Hepatocyte (in vitro differentiated cells): ENCODE results near the gene PPP2R1B. TPM values are rescaled to one million over a fixed set of nuclear protein-coding genes. Genes with fewer than 3 reads are reported as not detected.

Experiments used
- DNase-seq: peaks from one replicate; pipeline ENCODE4 v3.0.0-alpha.2; 2016; ENCODE audit warnings: low spot score
- H2AFZ ChIP-seq: fragments of 200-600 bp; sonication (generic); 2 replicates; pipeline ENCODE4 v1.6.0; 2016; ENCODE audit warnings: antibody characterized with exemption, mild to moderate bottlenecking
- H3K27ac ChIP-seq: fragments of 200-600 bp; sonication (generic); 2 replicates; pipeline ENCODE4 v1.5.1; 2016; ENCODE audit warnings: mild to moderate bottlenecking
- H3K27me3 ChIP-seq: fragments of 200-600 bp; sonication (generic); 2 replicates; pipeline ENCODE4 v1.6.1; 2016
- H3K36me3 ChIP-seq: fragments of 200-600 bp; sonication (generic); replicated peaks from 2 replicates; pipeline ENCODE4 v1.5.1; 2016; ENCODE audit warnings: low read depth; ENCODE audit not compliant: insufficient read depth
- H3K4me1 ChIP-seq: fragments of 200-600 bp; sonication (generic); 2 replicates; pipeline ENCODE4 v1.5.1; 2016; ENCODE audit warnings: mild to moderate bottlenecking, moderate library complexity; ENCODE audit not compliant: insufficient read depth
- H3K4me2 ChIP-seq: fragments of 200-600 bp; sonication (generic); 2 replicates; pipeline ENCODE4 v1.6.0; 2016
- H3K4me3 ChIP-seq: fragments of 200-600 bp; sonication (generic); 2 replicates; pipeline ENCODE4 v1.5.1; 2016; ENCODE audit warnings: mild to moderate bottlenecking
- H3K79me2 ChIP-seq: fragments of 200-600 bp; sonication (generic); 2 replicates; pipeline ENCODE4 v1.6.0; 2017; ENCODE audit warnings: mild to moderate bottlenecking
- H3K9me2 ChIP-seq: fragments of 200-600 bp; sonication (generic); replicated peaks from 2 replicates; pipeline ENCODE4 v1.6.0; 2017; ENCODE audit warnings: mild to moderate bottlenecking; ENCODE audit not compliant: insufficient read depth
- H3K9me3 ChIP-seq: fragments of 200-600 bp; sonication (generic); 2 replicates; pipeline ENCODE4 v1.5.1; 2016; ENCODE audit warnings: low read depth, mild to moderate bottlenecking
- H4K20me1 ChIP-seq: fragments of 200-600 bp; sonication (generic); 2 replicates; pipeline ENCODE4 v1.6.0; 2016; ENCODE audit warnings: mild to moderate bottlenecking; ENCODE audit not compliant: insufficient read depth, poor library complexity, severe bottlenecking
- EZH2 ChIP-seq: fragments of 200-600 bp; sonication (generic); IDR thresholded peaks from 2 replicates; pipeline ENCODE4 v1.6.1; 2016; ENCODE audit warnings: antibody characterized with exemption, mild to moderate bottlenecking, borderline replicate concordance
- EZH2phosphoT487 ChIP-seq: fragments of 200-600 bp; sonication (generic); IDR thresholded peaks from one replicate; pipeline ENCODE4 v1.6.1; 2018; ENCODE audit warnings: antibody characterized with exemption, mild to moderate bottlenecking, low read depth, moderate library complexity; ENCODE audit not compliant: unreplicated experiment, severe bottlenecking
- WGBS: methylation state at CpG from one replicate; pipeline ENCODE4 v1.1.6; 2016; ENCODE audit warnings: low lambda C conversion rate; ENCODE audit errors: missing lambda C conversion rate; 5-methylcytosine and 5-hydroxymethylcytosine counted together
- polyA plus RNA-seq: library from polyadenylated mRNA; unstranded; fragments of >200 nt; fragmentation: Nextera tagmentation; extraction: Ambion mirVana; gene quantifications from 2 replicates; pipeline ENCODE4 v1.2.1, GENCODE V29; 2016
- total RNA-seq: library from RNA; depleted of rRNA; stranded (reverse); fragments of >200 nt; gene quantifications from 2 replicates; pipeline ENCODE4 v1.2.3, GENCODE V29; 2014
- TF ChIP-seq, protein P1 (sequence below): fragments of 200-600 bp; sonication (generic); IDR thresholded peaks from 2 replicates; pipeline ENCODE4 v1.5.1; 2016; ENCODE audit warnings: antibody characterized with exemption, mild to moderate bottlenecking; ENCODE audit not compliant: poor library complexity

Gene PPP2R1B
- total and polyA plus RNA-seq, 2 experiments from 2014 or later = 25.3 to 41.0 TPM

- Histone ChIP-seq H3K4me3 (no peak overlapping the region), H3K27me3 (no peaks in the 10 kb centered on the region), H3K9me2 (no peaks in the 10 kb centered on the region), H3K4me2 (no peak overlapping the region), H4K20me1 (no peaks in the 10 kb centered on the region), H3K36me3 (peaks cover 3% of the 10 kb centered on the region), H2AFZ (no peak overlapping the region), H3K79me2 (peaks cover 6% of the 10 kb centered on the region), H3K9me3 (no peaks in the 10 kb centered on the region), H3K4me1 (no peaks in the 10 kb centered on the region), H3K27ac (peak overlapping the region; percentile 34)
- 94% methylated on average over 5 of the region's 5 CpGs for WGBS
- DNase-seq = no peak
- TF ChIP-seq EZH2phosphoT487 = no peak
- no peak for TF ChIP-seq EZH2
- TF ChIP-seq, protein P1, sequence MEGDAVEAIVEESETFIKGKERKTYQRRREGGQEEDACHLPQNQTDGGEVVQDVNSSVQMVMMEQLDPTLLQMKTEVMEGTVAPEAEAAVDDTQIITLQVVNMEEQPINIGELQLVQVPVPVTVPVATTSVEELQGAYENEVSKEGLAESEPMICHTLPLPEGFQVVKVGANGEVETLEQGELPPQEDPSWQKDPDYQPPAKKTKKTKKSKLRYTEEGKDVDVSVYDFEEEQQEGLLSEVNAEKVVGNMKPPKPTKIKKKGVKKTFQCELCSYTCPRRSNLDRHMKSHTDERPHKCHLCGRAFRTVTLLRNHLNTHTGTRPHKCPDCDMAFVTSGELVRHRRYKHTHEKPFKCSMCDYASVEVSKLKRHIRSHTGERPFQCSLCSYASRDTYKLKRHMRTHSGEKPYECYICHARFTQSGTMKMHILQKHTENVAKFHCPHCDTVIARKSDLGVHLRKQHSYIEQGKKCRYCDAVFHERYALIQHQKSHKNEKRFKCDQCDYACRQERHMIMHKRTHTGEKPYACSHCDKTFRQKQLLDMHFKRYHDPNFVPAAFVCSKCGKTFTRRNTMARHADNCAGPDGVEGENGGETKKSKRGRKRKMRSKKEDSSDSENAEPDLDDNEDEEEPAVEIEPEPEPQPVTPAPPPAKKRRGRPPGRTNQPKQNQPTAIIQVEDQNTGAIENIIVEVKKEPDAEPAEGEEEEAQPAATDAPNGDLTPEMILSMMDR = no peak
Measured at GRCh38 chr11:111707691-111708067, 58.5 kb downstream of the PPP2R1B start.

DNA sequence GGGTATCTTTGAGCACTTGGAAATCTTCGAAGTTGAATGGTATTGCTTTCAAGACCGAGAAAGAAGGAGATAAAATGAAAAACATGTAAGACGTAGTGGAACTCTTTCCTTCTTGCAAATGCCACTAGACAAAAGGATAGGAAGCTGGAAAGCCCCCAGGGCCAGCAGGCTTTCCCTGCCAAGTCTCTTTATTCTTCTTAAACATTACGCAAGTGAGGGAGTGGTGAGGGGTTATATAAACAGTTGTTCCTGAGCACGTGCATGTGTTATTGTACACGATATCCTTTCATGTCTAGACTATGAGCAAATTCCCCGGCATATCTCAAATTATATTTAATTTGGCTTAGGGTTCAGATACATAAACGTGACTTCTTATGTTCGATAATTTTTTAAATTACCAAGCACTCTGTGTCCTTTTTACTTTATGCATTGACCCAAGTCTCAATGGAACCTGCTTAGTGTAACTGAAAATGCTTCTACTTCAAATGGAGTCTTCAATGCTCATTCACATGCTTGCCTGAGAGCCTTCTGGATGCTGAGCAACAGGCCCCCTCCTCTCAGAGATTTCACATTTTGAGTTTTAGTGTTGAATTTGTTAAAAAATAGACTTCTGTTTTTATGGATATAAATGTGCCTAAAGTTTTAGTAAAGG lies 59.0 kb downstream of the PPP2R1B start:
- peaks cover 3% of the 10 kb centered on the region for H3K36me3 ChIP-seq
- no peaks in the 10 kb centered on the region for H3K4me1 ChIP-seq
- TF ChIP-seq EZH2phosphoT487 (no peak), EZH2 (no peak)
- TF ChIP-seq, protein P1 = no peak
- no peaks in the 10 kb centered on the region for H3K27me3 ChIP-seq
- no peak overlapping the region for H3K4me3 ChIP-seq
- H3K79me2 ChIP-seq = peaks cover 6% of the 10 kb centered on the region
- H3K27ac ChIP-seq = peak overlapping the region; percentile 53
- no peak overlapping the region for H2AFZ ChIP-seq
- no peak overlapping the region for H3K4me2 ChIP-seq
- peak; percentile 62 for DNase-seq
- H4K20me1 ChIP-seq = no peaks in the 10 kb centered on the region
- H3K9me3 ChIP-seq = no peaks in the 10 kb centered on the region
- WGBS = 38% methylated on average over 9 of the region's 9 CpGs
- no peaks in the 10 kb centered on the region for H3K9me2 ChIP-seq

DNA sequence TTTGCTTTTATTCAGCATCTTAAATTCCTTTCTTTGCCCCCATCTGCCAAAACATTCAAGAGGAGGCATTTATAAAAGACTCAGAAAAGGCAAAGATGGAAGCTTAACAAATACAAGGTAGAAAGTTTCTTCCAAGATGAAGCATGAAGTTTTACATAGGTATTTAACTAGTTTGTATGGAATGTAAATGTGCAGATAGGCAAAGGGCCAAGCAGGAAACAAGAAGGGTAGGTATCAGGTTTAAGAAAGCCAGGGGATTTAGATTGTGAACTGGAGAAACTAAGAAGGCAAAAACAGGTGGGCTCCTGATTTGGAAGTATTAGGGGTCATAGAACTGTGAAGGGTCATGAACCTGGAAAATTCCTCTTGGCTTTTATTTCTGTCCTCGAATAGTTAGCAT lies 62.6 kb downstream of the PPP2R1B start:
- 82% methylated on average over 1 of the region's 1 CpG for WGBS
- H2AFZ ChIP-seq = no peak overlapping the region
- no peak overlapping the region for H3K27ac ChIP-seq
- H3K36me3 ChIP-seq = no peaks in the 10 kb centered on the region
- H3K27me3 ChIP-seq = no peaks in the 10 kb centered on the region
- H4K20me1 ChIP-seq = no peaks in the 10 kb centered on the region
- DNase-seq = no peak
- no peak overlapping the region for H3K4me3 ChIP-seq
- no peaks in the 10 kb centered on the region for H3K9me3 ChIP-seq
- no peaks in the 10 kb centered on the region for H3K9me2 ChIP-seq
- H3K4me2 ChIP-seq = no peak overlapping the region
- TF ChIP-seq EZH2 (no peak), EZH2phosphoT487 (no peak)
- TF ChIP-seq, protein P1 = no peak
- H3K4me1 ChIP-seq = no peaks in the 10 kb centered on the region
- peaks cover 23% of the 10 kb centered on the region for H3K79me2 ChIP-seq
